ENCODE measurements around the gene SACS. TPM values are rescaled to one million over a fixed set of nuclear protein-coding genes. Genes with fewer than 3 reads are reported as not detected.

The SACS gene
- total and polyA plus RNA-seq, 12 donors = 4.7 to 44.5 (median 20.0) TPM

- Histone ChIP-seq H3K27me3 (no peaks in the 10 kb centered on the region), H3K4me3 (no peak overlapping the region), H3K36me3 (no peaks in the 10 kb centered on the region), H3K9me3 (no peaks in the 10 kb centered on the region), H3K27ac (no peak overlapping the region), H3K4me1 (peaks cover 1 to 5% (median 5%) of the 10 kb centered on the region in 9 donors)
- ATAC-seq (no peak), DNase-seq (no peak)
- intact Hi-C loops (cut with DNase I) = loop anchor here in 1 of 10 donors (5.0 kb wide), 1 partner anchor 105 kb away; no protein-coding TSS in a partner anchor
- no peak for TF ChIP-seq CTCF (IDR thresholded peaks at IDR 0.05)
- WGBS, 2 donors = 91 to 95% methylated on average over 4 of the region's 4 CpGs
These were observed 38.7 kb upstream of the SACS start for GRCh38 chr13:23472189-23472588.

GRCh38 chr13:23470790-23471614, 37.5 kb upstream of the SACS start:
- TF ChIP-seq CTCF (IDR thresholded peaks at IDR 0.05) = no peak
- no peaks in the 10 kb centered on the region for H3K36me3 ChIP-seq
- DNase-seq (no peak), ATAC-seq (no peak)
- no peaks in the 10 kb centered on the region for H3K9me3 ChIP-seq
- no peaks in the 10 kb centered on the region for H3K27me3 ChIP-seq
- no peak overlapping the region for H3K4me3 ChIP-seq
- peaks cover 6 to 14% (median 10%) of the 10 kb centered on the region in 9 donors for H3K4me1 ChIP-seq
- intact Hi-C loops (cut with DNase I) = loop anchor here in 1 of 10 donors (5.0 kb wide), 1 partner anchor 106 kb away; no protein-coding TSS in a partner anchor
- H3K27ac ChIP-seq = no peak overlapping the region
- WGBS, 2 donors = 78 to 85% methylated on average over 7 of the region's 7 CpGs

- peaks cover 8 to 18% (median 14%) of the 10 kb centered on the region in 9 donors for H3K4me1 ChIP-seq
- DNase-seq (no peak), ATAC-seq (no peak)
- H3K36me3 ChIP-seq = no peaks in the 10 kb centered on the region
- 84 to 86% methylated on average over 9 of the region's 9 CpGs for WGBS, 2 donors
- H3K9me3 ChIP-seq = no peaks in the 10 kb centered on the region
- no peak overlapping the region for H3K4me3 ChIP-seq
- intact Hi-C loops (cut with DNase I) = loop anchor here in 9 of 10 donors (2.0 to 10.0 kb wide), 11 partner anchors 95 to 417 kb away; partner anchors contain the start of genes MIPEP (in 2 of the 9) and TNFRSF19 (in 2 of the 9)
- H3K27me3 ChIP-seq = no peaks in the 10 kb centered on the region
- no peak for TF ChIP-seq CTCF (IDR thresholded peaks at IDR 0.05)
- H3K27ac ChIP-seq = no peak overlapping the region
These were observed 36.5 kb upstream of the SACS start for GRCh38 chr13:23469951-23470421.

- ATAC-seq = no peak
- Histone ChIP-seq H3K27ac (no peak overlapping the region), H3K27me3 (no peaks in the 10 kb centered on the region), H3K9me3 (no peaks in the 10 kb centered on the region), H3K36me3 (no peaks in the 10 kb centered on the region), H3K4me3 (no peak overlapping the region), H3K4me1 (peaks cover 8 to 18% (median 14%) of the 10 kb centered on the region in 9 donors)
- intact Hi-C loops (cut with DNase I) = loop anchor here in 9 of 10 donors (2.0 to 10.0 kb wide), 11 partner anchors 96 to 418 kb away; partner anchors contain the start of genes MIPEP (in 2 of the 9) and TNFRSF19 (in 2 of the 9)
- 76 to 77% methylated on average over 3 of the region's 3 CpGs for WGBS, 2 donors
- no peak for DNase-seq
- TF ChIP-seq CTCF (IDR thresholded peaks at IDR 0.05) = no peak
These were observed 35.3 kb upstream of the SACS start for GRCh38 chr13:23468811-23469210.
